Measurements from ENCODE around the gene CRBN.

CRBN gene

GRCh38 chr3:3109407-3110298, 69.8 kb downstream of the CRBN start:
- DNase-seq: no peak

GRCh38 chr3:3107858-3108257, 71.6 kb downstream of the CRBN start:
- DNase-seq: no peak

GRCh38 chr3:3107181-3107580, 72.3 kb downstream of the CRBN start:
- no peak for DNase-seq

GRCh38 chr3:3105815-3106214, 73.7 kb downstream of the CRBN start:
- no peak for DNase-seq

GRCh38 chr3:3105246-3105645, 74.2 kb downstream of the CRBN start:
- no peak for DNase-seq

- no peak for DNase-seq
These were observed 76.7 kb downstream of the CRBN start for GRCh38 chr3:3102751-3103150.

- no peak for DNase-seq
These were observed 77.6 kb downstream of the CRBN start for GRCh38 chr3:3101660-3102458.

Data from stimulated activated CD4-positive, alpha-beta T cell treated with anti-CD3 and anti-CD28 coated beads, Interleukin-2, amount 100 ng/mL, for 24 hours (primary cell).